GM21737 (cell line): Measurements from ENCODE around the gene PDE7B.

Experiments used
- ATAC-seq: cut with Tn5 transposase; IDR thresholded peaks from one replicate; pipeline ENCODE4 v1.9.1; 2021; ENCODE audit warnings: mild to moderate bottlenecking, moderate library complexity; ENCODE audit not compliant: unreplicated experiment

PDE7B gene

DNA sequence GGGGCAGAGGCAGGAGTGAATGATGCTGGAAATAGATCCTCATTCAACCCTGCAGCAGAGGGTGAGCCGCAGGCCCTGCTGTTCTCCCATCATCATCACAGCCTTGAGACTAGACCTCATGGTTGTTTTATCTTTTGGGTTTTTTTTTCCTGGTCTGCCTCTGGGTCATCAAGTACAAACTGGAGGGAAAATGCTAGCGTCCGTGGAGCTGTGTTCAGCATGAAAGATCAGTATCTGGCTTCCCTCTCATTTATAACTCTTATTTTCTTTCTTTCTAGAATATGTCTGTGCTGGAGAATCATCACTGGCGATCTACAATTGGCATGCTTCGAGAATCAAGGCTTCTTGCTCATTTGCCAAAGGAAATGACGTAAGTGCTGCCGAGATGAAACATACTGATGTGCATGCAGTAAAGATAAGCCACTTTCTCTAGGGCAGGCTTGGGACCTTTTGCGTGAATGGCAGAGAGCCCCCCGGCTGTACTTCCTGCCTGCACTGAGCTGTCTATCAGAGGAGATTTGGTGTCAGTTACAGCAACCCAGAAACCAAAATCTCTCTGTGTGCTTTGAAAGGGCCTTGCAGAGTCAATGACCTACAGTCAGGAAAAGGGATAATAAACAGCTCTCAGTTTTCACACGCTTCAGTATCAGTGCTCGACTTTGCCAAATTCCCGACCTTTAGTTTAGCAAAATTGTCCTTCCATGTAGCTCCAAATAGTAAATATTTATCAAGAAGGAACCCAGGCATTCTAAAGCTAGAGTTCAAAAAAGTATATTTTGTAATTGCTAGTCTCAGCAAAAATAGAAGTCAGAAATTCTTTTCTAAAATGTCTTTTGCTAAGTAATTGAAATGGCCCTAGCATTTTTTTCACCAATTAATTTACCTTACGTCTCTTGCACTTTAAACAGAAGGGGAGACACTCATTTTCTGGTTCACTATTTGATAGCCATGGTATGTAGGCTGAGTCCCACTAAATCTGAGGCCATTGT, 322.3 kb downstream of the PDE7B start:
- no peak for ATAC-seq

- no peak for ATAC-seq
Observed at GRCh38 chr6:136174510-136174909, 323.0 kb downstream of the PDE7B start.

DNA sequence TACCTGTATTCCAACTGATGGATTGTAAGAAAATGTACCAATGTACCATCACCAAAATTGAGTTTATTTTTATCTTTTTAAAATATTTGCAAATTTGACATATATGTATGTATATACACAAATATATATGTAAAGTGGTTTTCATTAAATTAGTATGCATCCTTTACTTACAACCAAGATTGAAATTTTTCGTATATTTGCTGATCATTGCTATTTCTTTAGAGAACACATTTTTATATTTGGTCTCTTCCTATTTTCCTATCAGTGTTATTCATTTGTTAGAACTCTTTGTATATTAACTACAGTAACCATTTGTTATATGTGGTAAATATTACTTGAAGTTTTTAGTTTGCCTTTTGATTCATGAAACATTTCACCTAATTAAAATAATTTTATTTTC, 324.4 kb downstream of the PDE7B start:
- ATAC-seq: no peak

- ATAC-seq: no peak
Observed at GRCh38 chr6:136178749-136179148, 327.2 kb downstream of the PDE7B start.

DNA sequence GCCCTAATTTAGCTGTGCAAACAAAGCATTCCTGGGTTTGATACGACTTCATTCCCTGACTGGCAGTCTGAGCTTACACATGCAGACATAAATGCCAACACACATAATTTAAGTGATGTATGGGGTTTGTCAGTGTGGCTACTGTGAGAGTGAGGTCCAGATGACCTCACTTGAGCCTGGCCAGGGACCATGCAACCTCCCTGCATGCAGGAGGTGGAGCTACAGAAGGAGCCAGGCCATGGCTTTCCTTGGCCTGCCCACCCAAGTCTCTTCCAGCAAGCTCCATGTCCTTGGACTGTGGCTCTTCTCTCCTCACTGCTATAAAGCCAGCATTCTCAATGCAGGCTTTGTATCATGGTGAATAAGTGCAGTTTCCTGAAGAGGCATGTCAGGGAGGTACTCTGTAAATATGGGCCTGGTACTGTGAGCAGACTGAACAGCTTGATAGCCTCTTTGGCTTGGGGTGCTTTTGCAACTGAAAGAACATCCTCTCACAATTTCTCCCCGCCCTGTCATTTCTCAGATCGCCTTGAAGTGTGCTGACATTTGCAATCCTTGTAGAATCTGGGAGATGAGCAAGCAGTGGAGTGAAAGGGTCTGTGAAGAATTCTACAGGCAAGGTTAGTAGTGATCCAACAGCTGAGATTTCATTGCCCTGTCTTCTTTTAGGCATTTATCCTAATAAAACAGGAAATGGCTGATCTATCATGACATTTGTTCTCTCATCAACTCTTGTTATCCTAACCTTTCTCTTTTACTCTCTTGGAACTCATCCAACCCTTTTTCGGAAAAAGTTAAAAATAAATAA, 329.4 kb downstream of the PDE7B start:
- ATAC-seq: no peak

DNA sequence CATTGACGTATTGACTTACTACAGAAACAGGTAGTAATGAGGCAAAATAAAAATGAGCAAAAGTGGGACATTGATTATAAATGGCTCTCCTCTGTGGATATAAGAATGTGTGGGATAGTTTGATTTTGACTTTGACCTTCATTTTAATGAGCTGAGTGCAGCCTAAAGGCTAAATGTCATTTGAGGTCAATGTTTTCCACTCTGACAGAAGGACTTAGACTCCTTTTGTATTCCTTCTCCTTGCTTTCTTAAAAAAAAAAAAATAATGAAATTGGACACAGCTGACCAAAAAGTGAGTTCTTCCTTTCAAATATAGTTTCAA, 330.0 kb downstream of the PDE7B start:
- ATAC-seq: no peak

- ATAC-seq: no peak
Observed at GRCh38 chr6:136181861-136182260, 330.4 kb downstream of the PDE7B start.

DNA sequence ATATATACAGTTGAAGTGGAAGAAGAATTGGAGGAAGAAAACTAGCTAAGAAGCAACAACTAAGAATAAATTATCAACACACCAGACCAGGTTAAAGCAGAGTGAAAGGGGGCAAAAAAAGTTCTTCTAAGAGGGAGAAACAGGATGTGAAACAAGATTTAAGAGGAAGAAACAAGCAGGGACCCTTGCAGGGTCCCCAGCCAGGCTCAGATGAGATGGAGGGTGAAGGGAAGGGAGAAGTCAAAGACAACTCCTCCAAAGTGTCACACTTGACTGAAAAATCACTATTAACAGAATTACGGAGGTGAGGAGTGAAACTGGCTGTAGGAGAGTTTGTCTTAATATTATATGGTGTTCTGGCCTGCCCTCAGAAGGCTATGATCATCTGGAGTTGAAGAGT, 333.2 kb downstream of the PDE7B start:
- ATAC-seq: no peak

DNA sequence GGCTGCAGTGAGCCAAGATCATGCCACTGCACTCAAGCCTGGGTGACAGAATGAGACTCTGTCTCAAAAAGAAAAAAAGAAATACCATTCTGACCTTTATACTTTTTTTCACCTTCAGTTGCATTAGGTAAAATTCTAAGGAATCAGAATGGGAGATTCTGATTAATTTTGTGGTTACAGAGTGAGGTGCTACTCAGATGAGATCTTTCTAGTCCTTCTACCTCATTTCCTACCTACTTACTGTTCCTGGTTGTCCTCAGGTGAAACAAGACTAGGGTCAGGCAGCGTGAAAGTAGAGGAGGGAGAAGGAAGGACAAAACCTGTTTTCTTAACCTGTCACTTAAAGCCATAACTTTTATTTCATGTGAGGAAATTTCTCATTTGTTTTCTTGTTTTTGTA, 334.9 kb downstream of the PDE7B start:
- ATAC-seq: no peak

DNA sequence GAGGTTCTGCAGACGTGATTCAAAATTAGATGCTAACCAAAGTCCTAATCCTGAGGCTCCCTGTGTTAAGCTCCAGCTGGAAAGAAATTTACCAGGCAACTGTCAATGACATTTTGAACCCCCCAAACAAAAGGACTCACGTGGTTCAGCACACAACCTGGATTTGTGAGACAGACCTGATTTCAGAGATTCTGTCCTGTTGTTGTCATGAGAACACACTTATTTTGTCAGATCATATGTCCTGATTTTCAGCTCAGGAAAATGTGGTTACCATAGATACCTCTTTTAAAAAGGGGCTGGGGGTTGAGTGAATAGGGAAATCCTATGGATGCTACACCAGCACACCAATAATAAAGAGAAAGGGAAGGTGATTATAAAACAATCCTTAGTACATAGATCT, 337.0 kb downstream of the PDE7B start:
- no peak for ATAC-seq

GRCh38 chr6:136189104-136189503, 337.6 kb downstream of the PDE7B start:
- no peak for ATAC-seq

DNA sequence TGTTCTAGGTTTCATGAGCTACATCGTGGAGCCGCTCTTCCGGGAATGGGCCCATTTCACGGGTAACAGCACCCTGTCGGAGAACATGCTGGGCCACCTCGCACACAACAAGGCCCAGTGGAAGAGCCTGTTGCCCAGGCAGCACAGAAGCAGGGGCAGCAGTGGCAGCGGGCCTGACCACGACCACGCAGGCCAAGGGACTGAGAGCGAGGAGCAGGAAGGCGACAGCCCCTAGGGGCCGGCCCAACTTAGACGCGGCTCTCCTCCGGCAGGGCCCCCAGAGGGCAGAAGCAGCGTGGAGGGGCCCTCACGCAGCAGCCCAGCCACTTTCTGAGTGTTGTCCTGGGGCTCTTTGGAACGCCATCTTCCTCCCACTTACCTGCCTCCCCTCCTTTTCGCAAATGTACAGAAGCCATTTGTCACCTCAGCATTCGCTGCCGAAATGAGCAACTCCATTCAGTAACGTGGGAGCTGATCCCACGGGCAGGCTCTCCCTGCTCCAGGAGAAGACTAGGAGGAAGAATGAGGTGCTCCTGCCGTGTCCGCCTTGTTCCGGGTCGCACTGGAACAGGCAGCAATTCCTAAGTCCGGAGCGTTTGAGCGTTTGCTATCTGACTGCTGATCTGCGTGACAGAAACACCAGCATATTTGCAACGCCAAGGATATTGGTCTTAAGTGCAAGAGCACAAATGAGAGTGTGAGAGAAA, 340.3 kb downstream of the PDE7B start:
- no peak for ATAC-seq

DNA sequence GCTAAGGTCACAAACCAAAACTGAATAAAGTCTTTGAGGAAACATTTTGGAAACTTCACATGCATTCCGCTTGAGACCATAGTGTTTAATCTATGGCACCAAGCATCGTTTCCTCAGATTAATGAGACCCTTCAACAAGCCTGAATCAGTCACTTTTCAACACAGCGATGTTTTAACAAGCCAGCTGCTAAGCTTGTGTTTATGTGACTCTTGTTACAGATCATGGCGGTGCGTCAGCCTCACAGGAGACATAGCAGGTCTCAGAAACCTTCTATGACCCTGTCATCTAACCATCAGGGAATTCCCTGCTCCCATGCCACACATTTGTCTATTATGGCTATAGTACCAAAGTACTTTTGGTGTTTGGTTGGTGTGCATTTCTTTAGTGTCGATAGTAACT, 341.4 kb downstream of the PDE7B start:
- ATAC-seq: no peak

- ATAC-seq: no peak
Observed at GRCh38 chr6:136201732-136202131, 350.2 kb downstream of the PDE7B start.

DNA sequence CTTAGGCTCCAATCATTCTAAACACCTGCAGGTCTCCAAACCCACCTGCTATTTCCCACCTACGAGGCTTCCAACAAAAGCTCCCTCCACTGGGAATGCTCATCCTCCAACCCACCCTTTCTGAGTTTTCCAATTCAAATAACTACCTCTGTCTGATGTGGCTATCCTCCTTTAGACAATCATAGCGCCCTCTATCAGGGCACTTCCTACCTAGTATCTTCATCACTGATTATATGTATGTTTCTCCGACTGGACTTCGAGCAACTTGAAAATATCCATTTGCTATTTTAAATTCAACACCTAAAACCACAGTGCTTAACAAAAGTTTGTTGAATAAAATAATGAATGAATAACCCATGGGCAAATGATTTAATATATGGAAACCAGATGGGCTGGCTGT, 357.3 kb downstream of the PDE7B start:
- no peak for ATAC-seq

DNA sequence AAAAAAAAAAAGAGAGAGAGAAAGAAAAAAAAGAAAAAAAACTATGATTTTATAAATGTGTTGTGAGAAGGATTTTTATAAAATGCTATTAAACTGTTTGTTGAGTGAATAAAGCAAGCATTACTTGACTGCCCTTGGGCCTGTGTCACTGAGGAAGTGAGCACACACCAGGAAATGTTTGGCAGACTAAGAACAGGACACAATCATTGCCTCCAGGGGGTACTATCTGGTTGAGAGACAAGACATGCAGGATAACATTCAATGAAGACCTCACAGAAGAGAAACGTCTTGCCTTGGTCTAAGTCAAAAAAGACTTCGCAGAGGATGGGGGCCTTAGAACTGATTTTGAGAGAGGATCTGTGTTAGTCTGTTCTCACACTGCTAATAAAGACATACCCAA, 358.0 kb downstream of the PDE7B start:
- ATAC-seq: no peak

DNA sequence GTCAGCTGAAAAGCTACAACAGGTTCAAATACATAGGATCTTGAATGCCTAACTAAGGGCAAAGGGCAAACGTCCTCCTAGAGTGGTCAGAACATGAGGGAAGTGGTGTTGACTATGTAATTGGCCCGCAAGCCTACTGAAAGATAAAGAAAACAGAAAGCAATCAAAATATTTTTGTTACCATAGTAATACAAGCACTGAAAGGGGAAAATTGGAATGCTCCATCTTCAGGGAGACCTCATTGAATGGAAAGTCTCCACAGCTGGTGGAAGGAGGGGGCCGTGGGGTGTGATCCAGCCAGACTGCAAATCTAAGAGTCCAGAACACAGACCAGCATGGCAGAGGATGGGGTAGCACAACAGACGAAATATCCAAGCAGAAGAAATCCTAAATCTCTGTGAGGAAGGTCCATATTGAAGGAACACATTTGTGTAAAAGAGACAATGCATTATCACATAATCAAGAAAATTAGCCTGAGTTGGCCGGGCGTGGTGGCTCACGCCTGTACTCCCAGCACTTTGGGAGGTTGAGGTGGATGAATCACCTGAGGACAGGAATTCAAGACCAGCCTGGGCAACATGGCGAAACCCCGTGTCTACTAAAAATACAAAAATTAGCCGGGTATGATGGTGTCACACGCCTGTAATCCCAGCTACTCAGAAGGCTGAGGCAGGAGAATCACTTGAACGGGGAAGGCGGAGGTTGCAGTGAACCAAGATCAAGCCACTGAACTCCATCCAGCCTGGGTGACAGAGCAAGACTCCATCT, 359.1 kb downstream of the PDE7B start:
- no peak for ATAC-seq

DNA sequence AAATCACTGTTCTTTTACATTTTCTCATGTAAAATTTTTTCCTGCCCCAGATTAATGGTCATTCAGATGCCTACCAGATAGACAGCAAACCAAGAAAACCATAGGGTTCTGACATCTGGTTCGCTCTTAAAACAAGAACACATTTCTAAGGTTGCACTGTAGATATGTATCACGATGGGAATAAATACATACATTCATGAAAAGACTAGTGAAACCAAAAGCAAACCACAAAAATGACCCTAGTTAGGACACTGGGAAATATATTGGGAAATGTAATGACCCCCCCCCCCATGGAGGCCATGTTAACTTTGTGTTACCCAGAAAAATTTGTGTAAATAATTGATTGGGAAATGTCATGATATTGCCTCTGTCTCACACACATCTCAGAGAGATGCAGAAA, 361.1 kb downstream of the PDE7B start:
- ATAC-seq: no peak

DNA sequence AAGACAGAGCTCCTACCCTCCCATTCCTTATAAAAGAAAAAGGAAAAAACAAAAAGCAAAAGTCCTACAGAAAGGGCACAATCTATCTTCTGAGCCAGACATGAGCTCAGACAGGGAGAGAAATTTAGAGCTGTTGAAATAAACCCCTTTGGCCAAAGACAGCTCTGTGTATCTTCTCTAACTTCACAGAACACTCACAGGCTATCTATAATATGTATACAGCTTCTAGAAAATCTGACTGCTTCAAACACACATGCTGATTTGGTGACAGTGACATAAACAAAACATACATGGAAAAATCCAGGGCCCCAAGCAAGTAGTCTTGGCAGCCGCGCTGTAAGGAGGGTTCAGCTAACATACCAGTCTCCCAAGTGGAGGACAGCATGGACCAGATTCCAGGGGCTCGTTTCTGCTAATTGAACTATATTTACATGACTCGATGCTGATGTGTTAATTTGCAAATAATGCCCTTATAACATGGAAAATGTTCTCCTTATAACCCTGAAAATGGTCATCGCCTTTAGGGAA, 361.6 kb downstream of the PDE7B start:
- no peak for ATAC-seq

GRCh38 chr6:136213853-136214252, 362.4 kb downstream of the PDE7B start:
- no peak for ATAC-seq
